IMR-90 (cell line): ENCODE results near the gene MGLL. TPM values are rescaled to one million over a fixed set of nuclear protein-coding genes. Genes with fewer than 3 reads are reported as not detected.

Experiments used
- ATAC-seq: fragments of 200-7000 bp; cut with Tn5 transposase; 2 replicates; pipeline ENCODE4 v1.9.1; 2020; ENCODE audit warnings: low read depth, mild to moderate bottlenecking, moderate library complexity
- BruUV-seq: library from RNA; stranded (reverse); fragments of 400-500 nt; replicated peaks from 2 replicates; lab custom pipeline; 2021; lab: Mats Ljungman, UMichigan
- CTCF ChIA-PET: fragments of 300-600 bp; formaldehyde crosslinking; extraction: SDS; loops from one replicate; lab custom pipeline; 2021; ENCODE audit warnings: antibody characterized with exemption; lab: Yijun Ruan, JAX
- POLR2A ChIA-PET: fragments of 300-600 bp; sonication (Branson Sonifier 250); formaldehyde crosslinking; loops from one replicate; lab custom pipeline; 2022; ENCODE audit warnings: antibody characterized with exemption; ENCODE audit not compliant: unreplicated experiment; lab: Charles Lee
- DNase-seq: peaks from one replicate; pipeline ENCODE4 v3.0.0; 2013
- H2AFZ ChIP-seq: replicated peaks from 2 replicates; pipeline ENCODE3; 2013; ENCODE audit warnings: low read length, mild to moderate bottlenecking; ENCODE audit not compliant: poor library complexity
- H2AK5ac ChIP-seq: 2 replicates; pipeline ENCODE4 v1.6.1; 2013; ENCODE audit warnings: low read depth, low read length, inconsistent platforms
- H2AK9ac ChIP-seq: replicated peaks from 2 replicates; pipeline ENCODE3; 2013; ENCODE audit warnings: mild to moderate bottlenecking, low read depth, low read length, moderate library complexity; ENCODE audit not compliant: poor library complexity
- H2BK120ac ChIP-seq: 2 replicates; pipeline ENCODE4 v1.6.1; 2013; ENCODE audit warnings: low read depth, low read length, inconsistent platforms
- H2BK15ac ChIP-seq: 3 replicates; pipeline ENCODE4 v1.6.1; 2013; ENCODE audit warnings: low read depth, low read length, inconsistent platforms
- H2BK20ac ChIP-seq: 2 replicates; pipeline ENCODE4 v1.6.1; 2013; ENCODE audit warnings: low read depth, mild to moderate bottlenecking, inconsistent platforms, low read length, moderate library complexity
- H2BK5ac ChIP-seq: 2 replicates; pipeline ENCODE4 v1.6.1; 2013; ENCODE audit warnings: mild to moderate bottlenecking, low read depth, low read length, inconsistent platforms; ENCODE audit not compliant: poor library complexity, severe bottlenecking
- H3K14ac ChIP-seq: replicated peaks from 2 replicates; pipeline ENCODE4 v1.6.1; 2013; ENCODE audit warnings: low read depth, low read length, inconsistent platforms
- H3K18ac ChIP-seq: 2 replicates; pipeline ENCODE4 v1.6.1; 2013; ENCODE audit warnings: low read depth, low read length, control low read depth
- H3K23ac ChIP-seq: 2 replicates; pipeline ENCODE4 v1.6.1; 2013; ENCODE audit warnings: low read depth, low read length, inconsistent platforms
- H3K27ac ChIP-seq: 2 replicates; pipeline ENCODE4 v1.5.1; 2013; ENCODE audit warnings: mild to moderate bottlenecking, control low read depth, low read length; ENCODE audit not compliant: insufficient read depth
- H3K27me3 ChIP-seq: 2 replicates; pipeline ENCODE4 v1.6.1; 2013; ENCODE audit warnings: low read length; ENCODE audit not compliant: control insufficient read depth, insufficient read depth
- H3K36me3 ChIP-seq: 2 replicates; pipeline ENCODE4 v1.6.1; 2013; ENCODE audit warnings: low read length, mixed read lengths; ENCODE audit not compliant: control insufficient read depth, insufficient read depth
- H3K4ac ChIP-seq: 2 replicates; pipeline ENCODE4 v1.6.1; 2013; ENCODE audit warnings: low read depth, low read length, inconsistent platforms
- H3K4me1 ChIP-seq: 2 replicates; pipeline ENCODE4 v1.6.1; 2013; ENCODE audit warnings: low read length, mixed read lengths; ENCODE audit not compliant: control insufficient read depth, insufficient read depth
- H3K4me2 ChIP-seq: 2 replicates; pipeline ENCODE4 v1.6.1; 2013; ENCODE audit warnings: low read depth, mild to moderate bottlenecking, control low read depth, low read length, moderate library complexity
- H3K4me3 ChIP-seq: 2 replicates; pipeline ENCODE4 v1.5.1; 2013; ENCODE audit warnings: low read depth, mild to moderate bottlenecking, control low read depth, low read length, moderate library complexity; ENCODE audit not compliant: insufficient read depth
- H3K56ac ChIP-seq: 2 replicates; pipeline ENCODE4 v1.6.1; 2013; ENCODE audit warnings: low read length, inconsistent platforms; ENCODE audit not compliant: insufficient read depth; ENCODE audit errors: extremely low read depth
- H3K79me1 ChIP-seq, 2 experiments: 2 replicates each; pipeline ENCODE4 v1.6.1; 2013; ENCODE audit warnings: low read length in 2 of 2, inconsistent platforms in 1 of 2, low read depth in 1 of 2
- H3K9ac ChIP-seq: 2 replicates; pipeline ENCODE4 v1.6.1; 2013; ENCODE audit warnings: low read depth, low read length, control low read depth
- H3K9me1 ChIP-seq: 2 replicates; pipeline ENCODE4 v1.6.1; 2013; ENCODE audit warnings: low read length, inconsistent platforms; ENCODE audit not compliant: insufficient read depth
- H3K9me3 ChIP-seq: 2 replicates; pipeline ENCODE4 v1.6.1; 2013; ENCODE audit warnings: low read length; ENCODE audit not compliant: control insufficient read depth, insufficient read depth
- H4K20me1 ChIP-seq: 2 replicates; pipeline ENCODE4 v1.6.1; 2013; ENCODE audit warnings: low read length, inconsistent platforms; ENCODE audit not compliant: insufficient read depth
- H4K5ac ChIP-seq: 2 replicates; pipeline ENCODE4 v1.6.1; 2013; ENCODE audit warnings: mild to moderate bottlenecking, low read depth, low read length, control low read depth
- H4K8ac ChIP-seq, 2 experiments: 2 replicates each; pipeline ENCODE4 v1.6.1; 2013; ENCODE audit warnings: low read depth in 2 of 2, low read length in 2 of 2, control low read depth in 1 of 2, inconsistent platforms in 1 of 2
- H4K91ac ChIP-seq: 2 replicates; pipeline ENCODE4 v1.6.1; 2013; ENCODE audit warnings: low read depth, low read length, inconsistent platforms; ENCODE audit not compliant: insufficient read depth
- BHLHE40 ChIP-seq: fragments of 150-350 bp; IDR thresholded peaks from 2 replicates; pipeline ENCODE4 v1.6.1; 2016; ENCODE audit warnings: mild to moderate bottlenecking, low read depth, low read length
- CEBPB ChIP-seq: IDR thresholded peaks from 2 replicates; pipeline ENCODE4 v1.6.1; 2012; ENCODE audit warnings: low read depth, low read length, improper control_type of control experiment
- CHD1 ChIP-seq: IDR thresholded peaks from 2 replicates; pipeline ENCODE4 v1.6.1; 2012; ENCODE audit warnings: low read depth, low read length, improper control_type of control experiment
- CTCF ChIP-seq: conservative IDR thresholded peaks from 2 replicates; pipeline ENCODE4 v1.5.1; 2012; ENCODE audit warnings: mild to moderate bottlenecking, low read depth, low read length, improper control_type of control experiment
- ELK1 ChIP-seq: fragments of 150-350 bp; IDR thresholded peaks from 2 replicates; pipeline ENCODE4 v1.6.1; 2016; ENCODE audit warnings: low read depth, mild to moderate bottlenecking, low read length, moderate library complexity, borderline replicate concordance
- FOS ChIP-seq: fragments of 150-350 bp; IDR thresholded peaks from 2 replicates; pipeline ENCODE4 v1.6.1; 2016; ENCODE audit warnings: low read depth, low read length
- MAFK ChIP-seq: IDR thresholded peaks from 2 replicates; pipeline ENCODE4 v1.6.1; 2012; ENCODE audit warnings: low read depth, low read length, improper control_type of control experiment
- MAZ ChIP-seq: IDR thresholded peaks from 2 replicates; pipeline ENCODE4 v1.6.1; 2012; ENCODE audit warnings: low read depth, mild to moderate bottlenecking, low read length, improper control_type of control experiment, moderate library complexity, borderline replicate concordance
- MXI1 ChIP-seq: IDR thresholded peaks from 2 replicates; pipeline ENCODE4 v1.6.1; 2012; ENCODE audit warnings: low read depth, mild to moderate bottlenecking, low read length, moderate library complexity, borderline replicate concordance
- NFE2L2 ChIP-seq: fragments of 150-350 bp; IDR thresholded peaks from 2 replicates; pipeline ENCODE4 v1.6.1; 2016; ENCODE audit warnings: low read depth, mild to moderate bottlenecking, low read length
- POLR2A ChIP-seq: IDR thresholded peaks from 2 replicates; pipeline ENCODE4 v1.6.1; 2012; ENCODE audit warnings: mild to moderate bottlenecking, low read depth, low read length
- RAD21 ChIP-seq: IDR thresholded peaks from 2 replicates; pipeline ENCODE4 v1.6.1; 2012; ENCODE audit warnings: low read length, improper control_type of control experiment
- RCOR1 ChIP-seq: IDR thresholded peaks from 2 replicates; pipeline ENCODE4 v1.6.1; 2012; ENCODE audit warnings: mild to moderate bottlenecking, low read length, improper control_type of control experiment; ENCODE audit not compliant: insufficient replicate concordance
- RFX5 ChIP-seq: IDR thresholded peaks from 2 replicates; pipeline ENCODE4 v1.8.0; 2012; ENCODE audit warnings: low read depth, mild to moderate bottlenecking, low read length, moderate library complexity
- SMC3 ChIP-seq: fragments of 150-350 bp; IDR thresholded peaks from 2 replicates; pipeline ENCODE4 v1.6.1; 2016; ENCODE audit warnings: low read depth, mild to moderate bottlenecking, antibody characterized with exemption, low read length, moderate library complexity
- WGBS, 2 experiments: methylation state at CpG; one replicate each; pipeline versions ENCODE4 v1.1.5 to v1.1.7; 2013; ENCODE audit warnings: missing lambda C conversion rate in 2 of 2; ENCODE audit not compliant: insufficient read length in 1 of 2; ENCODE audit errors: extremely low coverage in 2 of 2; 5-methylcytosine and 5-hydroxymethylcytosine counted together
- dilution Hi-C: fragments of 300-500 bp; cut with HindIII; formaldehyde crosslinking; loops from one replicate; pipeline ENCODE4 v1.14.3; 2018; ENCODE audit warnings: low sequenced_read_pairs; ENCODE audit not compliant: unreplicated experiment
- in situ Hi-C: fragments of 300-500 bp; cut with MboI; formaldehyde crosslinking; loops from 3 replicates; pipeline ENCODE4 v1.14.3; 2019; ENCODE audit warnings: low sequenced_read_pairs, inconsistent platforms, mixed read lengths
- intact Hi-C: fragments of 100-400 bp; cut with micrococcal nuclease; formaldehyde crosslinking; loops from 2 replicates; pipeline ENCODE4 v1.10.0; 2022
- polyA plus RNA-seq, 3 experiments: library from polyadenylated mRNA; depleted of rRNA; stranded (reverse); fragments of >200 nt; gene quantifications; 2 replicates each; pipeline ENCODE4 v1.2.3, GENCODE V29; 2012; ENCODE audit warnings: low replicate concordance in 1 of 3
- total RNA-seq: library from RNA; depleted of rRNA; stranded (reverse); fragments of >200 nt; gene quantifications from 2 replicates; pipeline ENCODE4 v1.2.3, GENCODE V29; 2012
- TF ChIP-seq, protein P1 (sequence below): fragments of 150-350 bp; IDR thresholded peaks from 2 replicates; pipeline ENCODE4 v1.6.1; 2017; ENCODE audit warnings: mild to moderate bottlenecking, antibody characterized with exemption, low read length, low read depth

MGLL gene
- total and polyA plus RNA-seq, 2 of the 4 experiments (the other 2 are of a cell fraction), result 23.7 to 60.6 TPM

- Histone ChIP-seq H3K14ac (peak overlapping the region; percentile 7; the same call in 1 of the 2 replicates), H3K4me1 (peaks cover 34% of the 10 kb centered on the region), H3K4me3 (no peak overlapping the region), H2BK120ac (no peak overlapping the region), H3K9ac (no peak overlapping the region), H4K5ac (no peak overlapping the region), H3K4me2 (no peak overlapping the region), H3K4ac (no peak overlapping the region), H4K8ac (no peak overlapping the region), H2AK5ac (no peak overlapping the region), H2AK9ac (no peak overlapping the region), H3K27ac (no peak overlapping the region), H3K36me3 (no peaks in the 10 kb centered on the region; the same call in 1 of the 2 replicates), H3K18ac (peak overlapping the region; percentile 8; the same call in 1 of the 2 replicates), H3K56ac (no peak overlapping the region), H4K20me1 (peaks cover 6% of the 10 kb centered on the region; the same call in 1 of the 2 replicates), H2BK5ac (no peak overlapping the region), H3K79me1 (peaks cover 32 to 93% of the 10 kb centered on the region in 2 experiments), H3K23ac (no peak overlapping the region), H3K27me3 (no peaks in the 10 kb centered on the region), H2BK20ac (no peak overlapping the region), H2BK15ac (no peak overlapping the region), H3K9me3 (no peaks in the 10 kb centered on the region), H4K91ac (0 out of 2 replicates have a peak overlapping the region, but pooled peaks have one; percentile 31), H3K9me1 (peaks cover 53% of the 10 kb centered on the region), H2AFZ (no peak overlapping the region)
- DNase-seq (no peak), ATAC-seq (no peak)
- no peak for TF ChIP-seq BHLHE40
- no peak for TF ChIP-seq RCOR1
- no peak for TF ChIP-seq CTCF
- no peak for TF ChIP-seq MAZ
- TF ChIP-seq MXI1, result no peak
- TF ChIP-seq FOS, result no peak
- TF ChIP-seq SMC3, result no peak
- TF ChIP-seq, protein P1, sequence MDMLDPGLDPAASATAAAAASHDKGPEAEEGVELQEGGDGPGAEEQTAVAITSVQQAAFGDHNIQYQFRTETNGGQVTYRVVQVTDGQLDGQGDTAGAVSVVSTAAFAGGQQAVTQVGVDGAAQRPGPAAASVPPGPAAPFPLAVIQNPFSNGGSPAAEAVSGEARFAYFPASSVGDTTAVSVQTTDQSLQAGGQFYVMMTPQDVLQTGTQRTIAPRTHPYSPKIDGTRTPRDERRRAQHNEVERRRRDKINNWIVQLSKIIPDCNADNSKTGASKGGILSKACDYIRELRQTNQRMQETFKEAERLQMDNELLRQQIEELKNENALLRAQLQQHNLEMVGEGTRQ, result no peak
- no peak for TF ChIP-seq RAD21
- TF ChIP-seq CEBPB, result no peak
- TF ChIP-seq NFE2L2, result no peak
- TF ChIP-seq ELK1, result no peak
- no peak for TF ChIP-seq CHD1
- TF ChIP-seq POLR2A, result no peak
- TF ChIP-seq MAFK, result no peak
- no peak for TF ChIP-seq RFX5
- no TSS peak for BruUV-seq
- CTCF ChIA-PET, result interaction anchor here (0.8 kb wide), 1 partner anchor 30 kb away, joined by 3 read pairs; no protein-coding TSS in a partner anchor
- POLR2A ChIA-PET, result no interaction called here
- intact Hi-C loops (no loop called here), in situ Hi-C loops (no loop called here), dilution Hi-C loops (no loop called here)
- 100% methylated on average over 1 of the region's 4 CpGs; no CpG with 5 or more reads in 1 of the 2 experiments for WGBS, 2 experiments
Measured at GRCh38 chr3:127751782-127752181, 70.5 kb downstream of the MGLL start.
